Panc1 (cell line): ENCODE data around the gene CYP4F2.

Experiments
- POLR2AphosphoS5 ChIP-seq: IDR thresholded peaks from 2 replicates; pipeline ENCODE4 v1.6.1; 2012; ENCODE audit warnings: mild to moderate bottlenecking, low read depth, low read length, moderate library complexity
- SIN3A ChIP-seq: IDR thresholded peaks from 2 replicates; pipeline ENCODE4 v1.6.1; 2012; ENCODE audit warnings: low read depth, mild to moderate bottlenecking, low read length, moderate library complexity, borderline replicate concordance; ENCODE audit not compliant: insufficient read depth
- TF ChIP-seq, protein P1 (sequence below): fragments of 450-650 bp; IDR thresholded peaks from 2 replicates; pipeline ENCODE4 v1.5.1; 2017; ENCODE audit warnings: mild to moderate bottlenecking

DNA sequence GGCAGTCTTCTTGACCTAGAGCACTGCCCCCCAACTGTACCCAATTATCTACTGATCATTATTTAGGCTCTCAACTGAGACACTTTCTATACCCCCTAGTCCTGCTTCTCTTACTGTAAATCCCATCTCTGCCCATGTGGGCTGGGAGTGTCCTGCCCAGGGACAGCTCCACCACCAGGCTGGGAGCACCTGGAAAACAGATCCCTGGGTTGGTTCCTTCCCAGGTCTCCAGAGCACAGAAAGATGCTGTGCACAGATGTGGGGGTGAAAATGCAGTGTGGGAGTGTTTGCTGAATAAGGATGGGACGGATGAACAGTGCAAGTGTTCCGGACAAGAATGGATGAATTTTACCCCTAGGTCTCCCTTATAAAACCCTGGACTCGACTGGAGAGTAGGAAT, 12.7 kb downstream of the CYP4F2 start:
- TF ChIP-seq, protein P1, sequence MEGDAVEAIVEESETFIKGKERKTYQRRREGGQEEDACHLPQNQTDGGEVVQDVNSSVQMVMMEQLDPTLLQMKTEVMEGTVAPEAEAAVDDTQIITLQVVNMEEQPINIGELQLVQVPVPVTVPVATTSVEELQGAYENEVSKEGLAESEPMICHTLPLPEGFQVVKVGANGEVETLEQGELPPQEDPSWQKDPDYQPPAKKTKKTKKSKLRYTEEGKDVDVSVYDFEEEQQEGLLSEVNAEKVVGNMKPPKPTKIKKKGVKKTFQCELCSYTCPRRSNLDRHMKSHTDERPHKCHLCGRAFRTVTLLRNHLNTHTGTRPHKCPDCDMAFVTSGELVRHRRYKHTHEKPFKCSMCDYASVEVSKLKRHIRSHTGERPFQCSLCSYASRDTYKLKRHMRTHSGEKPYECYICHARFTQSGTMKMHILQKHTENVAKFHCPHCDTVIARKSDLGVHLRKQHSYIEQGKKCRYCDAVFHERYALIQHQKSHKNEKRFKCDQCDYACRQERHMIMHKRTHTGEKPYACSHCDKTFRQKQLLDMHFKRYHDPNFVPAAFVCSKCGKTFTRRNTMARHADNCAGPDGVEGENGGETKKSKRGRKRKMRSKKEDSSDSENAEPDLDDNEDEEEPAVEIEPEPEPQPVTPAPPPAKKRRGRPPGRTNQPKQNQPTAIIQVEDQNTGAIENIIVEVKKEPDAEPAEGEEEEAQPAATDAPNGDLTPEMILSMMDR, result no peak
- TF ChIP-seq POLR2AphosphoS5 (no peak), SIN3A (no peak)
